HG02759 (cell line): ENCODE measurements around the gene NLRC5.
"Not testable (repeated sequence)": the region's sequence is repeated elsewhere in the genome, so short reads cannot be mapped to it uniquely, and the experiment has no call there.

Source experiments
- ATAC-seq: cut with Tn5 transposase; IDR thresholded peaks from one replicate; pipeline ENCODE4 v1.9.1; 2021; ENCODE audit warnings: mild to moderate bottlenecking, moderate library complexity; ENCODE audit not compliant: unreplicated experiment

Gene NLRC5

GRCh38 chr16:57071081-57071732 lies 81.8 kb downstream of the NLRC5 start:
- ATAC-seq = not testable (repeated sequence)

GRCh38 chr16:57071831-57072582 lies 82.7 kb downstream of the NLRC5 start:
- no peak for ATAC-seq

- no peak for ATAC-seq
Observed at GRCh38 chr16:57072616-57073275, 83.4 kb downstream of the NLRC5 start.

GRCh38 chr16:57077714-57078113 lies 88.4 kb downstream of the NLRC5 start:
- no peak for ATAC-seq

GRCh38 chr16:57081744-57082143 lies 92.4 kb downstream of the NLRC5 start:
- no peak for ATAC-seq

- no peak for ATAC-seq
Observed at GRCh38 chr16:57082664-57083063, 93.3 kb downstream of the NLRC5 start.

GRCh38 chr16:57083485-57084126 lies 94.2 kb downstream of the NLRC5 start:
- ATAC-seq = no peak

- no peak for ATAC-seq
Observed at GRCh38 chr16:57084257-57084770, 95.0 kb downstream of the NLRC5 start.

GRCh38 chr16:57084996-57085395 lies 95.6 kb downstream of the NLRC5 start:
- ATAC-seq = no peak

GRCh38 chr16:57087003-57087402 lies 97.6 kb downstream of the NLRC5 start:
- no peak for ATAC-seq

GRCh38 chr16:57089406-57089805 lies 100.0 kb downstream of the NLRC5 start:
- ATAC-seq = no peak

GRCh38 chr16:57091200-57091974 lies 102.0 kb downstream of the NLRC5 start:
- ATAC-seq = no peak

- ATAC-seq = peak; percentile 56
Observed at GRCh38 chr16:57091975-57092785, 102.8 kb downstream of the NLRC5 start, which contains the start of gene CPNE2. CPNE2 (plus strand) TSS chr16:57092583; CDS start chr16:57110743, 18,160 bp downstream.

- ATAC-seq = peak; percentile 69
Observed at GRCh38 chr16:57092786-57093411, 103.5 kb downstream of the NLRC5 start.

GRCh38 chr16:57093666-57094564 lies 104.6 kb downstream of the NLRC5 start:
- no peak for ATAC-seq

GRCh38 chr16:57094911-57095310 lies 105.6 kb downstream of the NLRC5 start:
- no peak for ATAC-seq

GRCh38 chr16:57096192-57096591 lies 106.8 kb downstream of the NLRC5 start:
- no peak for ATAC-seq

GRCh38 chr16:57096793-57097192 lies 107.4 kb downstream of the NLRC5 start:
- ATAC-seq = no peak
